GM06990 (cell line): Measurements from ENCODE around the gene DTD1.

Experiments
- DNase-seq: peaks from one replicate; pipeline ENCODE4 v3.0.0-alpha.2; 2011; ENCODE audit not compliant: insufficient read length; ENCODE audit errors: extremely low read depth
- H3K27me3 ChIP-seq: replicated peaks from 2 replicates; pipeline ENCODE4 v1.6.0; 2011; ENCODE audit warnings: low read length; ENCODE audit not compliant: control insufficient read depth, insufficient read depth
- H3K36me3 ChIP-seq: 2 replicates; pipeline ENCODE4 v1.5.1; 2011; ENCODE audit warnings: low read length; ENCODE audit not compliant: control insufficient read depth, insufficient read depth
- H3K4me3 ChIP-seq: replicated peaks from 2 replicates; pipeline ENCODE4 v1.5.1; 2011; ENCODE audit warnings: low read depth, mild to moderate bottlenecking, control low read depth, low read length
- TF ChIP-seq, protein P1 (sequence below): IDR thresholded peaks from 2 replicates; pipeline ENCODE4 v1.5.1; 2011; ENCODE audit warnings: low read length, control low read depth, mild to moderate bottlenecking, inconsistent platforms; ENCODE audit not compliant: insufficient read depth, poor library complexity, severe bottlenecking

Gene DTD1

DNA sequence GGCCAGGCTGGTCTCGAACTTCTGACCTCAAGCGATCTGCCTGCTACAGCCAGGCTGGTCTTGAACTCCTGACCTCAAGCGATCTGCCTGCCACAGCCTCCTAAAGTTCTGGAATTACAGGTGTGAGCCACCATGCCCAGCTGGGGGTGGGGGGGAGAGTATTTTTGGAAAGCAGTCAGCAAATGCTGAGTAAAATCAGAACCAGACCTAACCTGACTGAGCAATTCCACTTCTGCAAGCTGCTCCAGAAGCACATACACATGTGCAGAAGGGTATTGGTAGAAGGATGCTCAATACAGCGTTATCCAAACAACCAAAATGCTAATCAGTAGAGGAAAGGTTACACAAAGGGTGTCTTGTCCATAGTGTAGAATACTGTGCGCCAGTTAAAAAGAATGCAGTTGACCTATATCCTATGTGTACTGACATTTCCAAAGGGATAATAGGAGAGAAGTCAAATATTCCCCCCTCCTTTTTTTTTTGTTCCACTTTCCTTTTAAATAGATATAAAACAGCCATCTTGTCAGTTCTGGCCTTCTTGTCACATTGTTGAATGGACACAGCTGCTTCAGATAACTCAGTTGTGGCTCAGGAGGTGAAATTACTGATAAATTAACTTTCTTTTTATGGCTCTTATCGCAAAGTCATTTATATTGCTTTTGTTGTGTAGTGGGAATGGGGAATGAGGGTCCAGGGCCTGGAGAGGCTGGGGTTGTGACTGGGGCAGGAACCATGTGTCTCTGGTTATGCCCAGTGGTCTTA lies 74.6 kb downstream of the DTD1 start:
- peak; percentile 53 for DNase-seq
- H3K27me3 ChIP-seq: no peaks in the 10 kb centered on the region
- no peak overlapping the region for H3K4me3 ChIP-seq
- TF ChIP-seq, protein P1, sequence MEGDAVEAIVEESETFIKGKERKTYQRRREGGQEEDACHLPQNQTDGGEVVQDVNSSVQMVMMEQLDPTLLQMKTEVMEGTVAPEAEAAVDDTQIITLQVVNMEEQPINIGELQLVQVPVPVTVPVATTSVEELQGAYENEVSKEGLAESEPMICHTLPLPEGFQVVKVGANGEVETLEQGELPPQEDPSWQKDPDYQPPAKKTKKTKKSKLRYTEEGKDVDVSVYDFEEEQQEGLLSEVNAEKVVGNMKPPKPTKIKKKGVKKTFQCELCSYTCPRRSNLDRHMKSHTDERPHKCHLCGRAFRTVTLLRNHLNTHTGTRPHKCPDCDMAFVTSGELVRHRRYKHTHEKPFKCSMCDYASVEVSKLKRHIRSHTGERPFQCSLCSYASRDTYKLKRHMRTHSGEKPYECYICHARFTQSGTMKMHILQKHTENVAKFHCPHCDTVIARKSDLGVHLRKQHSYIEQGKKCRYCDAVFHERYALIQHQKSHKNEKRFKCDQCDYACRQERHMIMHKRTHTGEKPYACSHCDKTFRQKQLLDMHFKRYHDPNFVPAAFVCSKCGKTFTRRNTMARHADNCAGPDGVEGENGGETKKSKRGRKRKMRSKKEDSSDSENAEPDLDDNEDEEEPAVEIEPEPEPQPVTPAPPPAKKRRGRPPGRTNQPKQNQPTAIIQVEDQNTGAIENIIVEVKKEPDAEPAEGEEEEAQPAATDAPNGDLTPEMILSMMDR: no peak
- no peaks in the 10 kb centered on the region for H3K36me3 ChIP-seq

DNA sequence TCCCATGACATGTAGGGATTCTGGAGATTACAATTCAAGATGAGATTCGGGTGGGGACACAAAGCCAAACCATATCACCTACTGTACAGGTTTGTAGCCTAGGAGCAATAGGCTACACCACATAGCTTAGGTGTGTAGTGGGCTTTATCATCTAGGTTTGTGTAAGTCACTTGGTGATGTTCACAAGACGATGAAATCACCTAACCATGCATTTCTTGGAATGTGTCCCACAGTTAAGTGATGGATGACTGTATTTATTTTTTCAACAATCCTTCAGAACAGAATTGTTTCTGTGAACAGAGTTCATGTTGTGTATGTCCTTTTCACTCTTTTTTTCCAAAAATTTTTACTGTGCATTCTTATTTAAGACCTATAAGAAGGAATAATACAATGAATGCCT lies 76.1 kb downstream of the DTD1 start:
- no peak for DNase-seq
- TF ChIP-seq, protein P1: no peak
- Histone ChIP-seq H3K4me3 (no peak overlapping the region), H3K27me3 (no peaks in the 10 kb centered on the region), H3K36me3 (no peaks in the 10 kb centered on the region)

DNA sequence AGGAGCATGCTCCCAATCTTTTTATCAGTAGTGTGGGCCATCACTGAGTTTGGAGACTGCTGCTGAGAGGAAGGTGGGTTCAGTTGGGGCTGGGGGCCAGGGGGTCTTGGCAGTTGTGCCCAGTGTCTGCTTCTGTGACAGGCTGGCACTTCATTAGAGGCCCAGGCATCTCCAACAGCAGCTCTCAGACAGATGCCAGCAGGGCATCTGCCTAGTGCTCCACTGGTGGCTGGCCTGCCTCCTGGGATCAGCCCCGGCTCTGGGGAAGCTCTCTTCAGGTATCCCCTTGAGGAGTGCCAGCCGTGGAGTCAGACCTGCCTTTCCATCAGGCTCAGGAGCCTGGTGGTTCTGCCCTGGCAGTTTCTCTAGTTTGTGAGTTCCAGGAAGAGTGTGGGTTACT lies 77.3 kb downstream of the DTD1 start:
- TF ChIP-seq, protein P1: no peak
- H3K27me3 ChIP-seq: no peaks in the 10 kb centered on the region
- H3K4me3 ChIP-seq: no peak overlapping the region
- no peaks in the 10 kb centered on the region for H3K36me3 ChIP-seq
- no peak for DNase-seq

DNA sequence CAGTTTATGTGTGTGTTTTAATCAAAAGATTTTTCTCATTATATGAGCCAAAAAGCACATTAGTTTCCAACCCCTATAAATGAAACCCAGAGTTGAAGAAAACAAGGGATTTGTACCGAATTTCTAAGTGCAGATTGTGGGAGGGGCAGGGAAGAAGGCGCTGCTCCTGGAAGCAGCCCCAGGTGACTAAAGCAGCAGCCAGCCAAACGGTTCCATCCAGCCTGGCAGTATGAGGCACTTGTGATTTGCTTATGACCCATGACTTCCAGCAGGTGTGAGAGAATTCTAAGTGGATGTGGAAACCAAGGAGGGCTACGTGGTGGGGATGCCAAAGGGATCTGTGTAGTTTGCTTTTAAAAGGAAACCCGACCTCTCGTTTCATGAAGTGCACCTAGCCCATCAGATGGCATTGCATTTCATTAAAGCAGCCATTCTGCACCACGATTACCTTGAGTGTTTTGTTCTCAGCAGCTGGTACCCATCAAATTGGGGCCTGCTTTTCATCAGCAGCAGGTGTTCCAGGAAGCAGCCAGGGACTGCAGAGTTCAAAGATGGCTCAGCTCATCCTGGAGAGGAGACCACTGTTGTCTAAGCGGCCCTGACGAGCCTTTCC lies 79.1 kb downstream of the DTD1 start:
- no peaks in the 10 kb centered on the region for H3K27me3 ChIP-seq
- no peak overlapping the region for H3K4me3 ChIP-seq
- no peaks in the 10 kb centered on the region for H3K36me3 ChIP-seq
- no peak for DNase-seq
- TF ChIP-seq, protein P1: no peak

DNA sequence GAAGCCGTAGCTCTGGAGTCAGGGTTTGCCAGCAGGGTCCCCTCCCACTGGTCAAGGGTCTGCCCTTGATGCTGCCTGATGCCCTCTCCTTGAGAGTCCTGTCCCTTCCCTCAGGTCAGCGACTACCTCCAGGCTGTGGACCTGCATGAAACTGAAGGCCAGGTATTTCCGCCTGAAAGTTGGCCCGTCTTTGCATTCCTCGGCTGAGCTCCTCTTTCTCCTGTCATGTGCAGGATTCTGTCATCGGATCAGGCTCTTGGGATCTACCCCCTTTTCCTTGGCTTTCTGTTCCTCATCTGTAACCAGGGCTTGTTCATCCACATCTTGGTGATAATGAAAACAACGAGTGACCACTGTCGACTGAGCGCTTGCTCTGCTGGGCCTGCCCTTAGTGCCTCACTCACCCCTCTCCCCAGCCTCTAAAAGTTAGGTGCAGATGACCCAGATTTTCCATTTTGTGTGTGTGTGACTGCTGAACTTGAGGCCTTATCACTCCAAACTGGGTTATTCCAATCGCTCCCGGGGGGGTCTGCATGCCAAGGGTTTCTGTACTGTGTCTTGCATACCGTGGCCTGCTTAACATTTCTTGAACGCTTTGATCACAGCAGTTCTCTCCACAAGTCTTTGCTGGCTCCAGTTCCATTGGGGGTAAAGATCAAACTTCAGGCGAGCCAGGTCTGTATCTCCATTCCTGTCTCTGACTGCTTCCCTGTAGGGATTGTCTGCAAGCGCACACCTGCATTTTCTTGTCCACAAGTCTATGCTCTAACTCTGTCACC lies 81.6 kb downstream of the DTD1 start:
- no peak for DNase-seq
- no peak overlapping the region for H3K4me3 ChIP-seq
- no peaks in the 10 kb centered on the region for H3K27me3 ChIP-seq
- TF ChIP-seq, protein P1: no peak
- H3K36me3 ChIP-seq: no peaks in the 10 kb centered on the region
